Activated CD4-positive, alpha-beta T cell treated with anti-CD3 and anti-CD28 coated beads, Interleukin-2, amount 50 U/mL, for 1 hour (primary cell): ENCODE data around the gene PEAR1.

Experiments used
- DNase-seq: peaks from one replicate; pipeline ENCODE4 v3.0.0-alpha.2; 2020

PEAR1 gene

DNA sequence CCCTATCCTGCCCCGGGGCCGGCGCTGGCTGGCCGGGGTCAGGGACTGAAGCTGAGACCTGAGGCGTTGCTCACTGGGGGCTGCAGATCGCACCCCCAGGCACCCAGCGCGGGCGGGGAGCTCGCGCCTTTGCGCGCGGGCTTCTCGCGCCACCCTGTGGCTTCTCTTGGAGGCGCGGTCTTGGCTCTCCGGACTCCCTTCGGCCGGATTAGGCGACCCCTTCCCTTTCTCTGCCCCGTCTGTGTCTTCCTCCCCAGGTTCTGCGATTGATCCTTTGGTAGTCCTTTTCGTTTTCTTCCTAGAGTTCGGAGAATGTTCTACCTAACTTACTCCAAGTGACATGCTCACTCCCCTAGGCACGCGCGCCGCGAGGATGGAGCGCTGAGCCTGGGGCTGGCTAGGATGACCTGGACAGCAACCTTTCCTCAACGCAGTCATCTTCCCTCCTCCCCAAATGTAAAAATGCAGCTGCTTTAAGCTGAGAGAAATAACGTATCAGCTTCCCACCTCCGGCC lies 33.3 kb upstream of the PEAR1 start:
- DNase-seq, result peak; percentile 51

DNA sequence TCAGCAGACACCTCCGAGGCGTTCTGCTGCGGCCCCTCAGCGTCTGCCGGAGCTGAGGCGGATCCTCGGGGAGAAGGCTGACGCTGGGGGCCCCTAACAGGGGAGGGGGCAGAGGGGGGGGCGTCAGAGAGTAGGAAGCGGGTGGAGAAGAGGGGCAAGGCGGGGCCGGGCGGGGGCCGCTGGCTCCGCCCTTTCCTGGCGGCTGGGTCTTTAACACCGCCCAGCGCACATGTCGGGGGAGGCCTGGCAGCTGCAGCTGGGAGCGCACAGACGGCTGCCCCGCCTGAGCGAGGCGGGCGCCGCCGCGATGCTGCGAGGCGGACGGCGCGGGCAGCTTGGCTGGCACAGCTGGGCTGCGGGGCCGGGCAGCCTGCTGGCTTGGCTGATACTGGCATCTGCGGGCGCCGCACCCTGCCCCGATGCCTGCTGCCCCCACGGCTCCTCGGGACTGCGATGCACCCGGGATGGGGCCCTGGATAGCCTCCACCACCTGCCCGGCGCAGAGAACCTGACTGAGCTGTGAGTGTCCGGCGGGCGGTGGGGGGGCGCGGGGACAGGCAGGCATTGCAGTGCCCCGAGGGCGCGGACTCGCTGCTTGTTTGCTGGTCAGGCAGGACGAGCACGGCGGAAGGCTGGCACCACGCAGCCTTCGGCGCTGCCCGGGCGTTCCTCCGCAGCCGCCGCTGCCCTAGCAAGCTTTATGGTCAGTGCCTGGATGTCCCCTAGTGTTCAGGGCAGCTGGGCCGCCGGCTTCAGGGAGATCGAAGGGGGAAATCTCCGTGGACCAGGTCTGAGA lies 32.7 kb upstream of the PEAR1 start, which contains the start of gene NTRK1:
Gene NTRK1 (plus strand): TSS at position 238 of the 796 bp plus-strand sequence. CDS start 70 bp downstream, at position 308.
- peak; percentile 45 for DNase-seq

DNA sequence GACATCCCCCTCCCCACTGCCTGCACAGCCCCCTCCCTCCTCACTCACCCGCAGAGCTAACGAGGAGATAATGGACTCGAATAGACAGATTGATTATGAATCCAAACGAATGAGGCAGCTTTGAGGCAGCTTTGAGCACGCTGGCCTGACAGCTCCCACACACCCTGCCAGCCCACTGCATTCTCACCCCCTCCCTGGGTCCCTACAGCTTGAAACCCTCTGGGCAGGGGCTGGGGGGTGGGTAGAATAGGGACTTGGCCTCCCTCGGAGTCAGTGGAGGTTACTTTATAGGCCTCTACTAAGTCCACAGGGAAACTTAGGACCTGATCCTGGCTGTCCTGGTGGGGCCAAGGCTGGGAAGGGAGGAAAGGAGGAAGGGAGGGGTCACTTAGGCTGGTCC lies 30.9 kb upstream of the PEAR1 start:
- DNase-seq, result no peak

DNA sequence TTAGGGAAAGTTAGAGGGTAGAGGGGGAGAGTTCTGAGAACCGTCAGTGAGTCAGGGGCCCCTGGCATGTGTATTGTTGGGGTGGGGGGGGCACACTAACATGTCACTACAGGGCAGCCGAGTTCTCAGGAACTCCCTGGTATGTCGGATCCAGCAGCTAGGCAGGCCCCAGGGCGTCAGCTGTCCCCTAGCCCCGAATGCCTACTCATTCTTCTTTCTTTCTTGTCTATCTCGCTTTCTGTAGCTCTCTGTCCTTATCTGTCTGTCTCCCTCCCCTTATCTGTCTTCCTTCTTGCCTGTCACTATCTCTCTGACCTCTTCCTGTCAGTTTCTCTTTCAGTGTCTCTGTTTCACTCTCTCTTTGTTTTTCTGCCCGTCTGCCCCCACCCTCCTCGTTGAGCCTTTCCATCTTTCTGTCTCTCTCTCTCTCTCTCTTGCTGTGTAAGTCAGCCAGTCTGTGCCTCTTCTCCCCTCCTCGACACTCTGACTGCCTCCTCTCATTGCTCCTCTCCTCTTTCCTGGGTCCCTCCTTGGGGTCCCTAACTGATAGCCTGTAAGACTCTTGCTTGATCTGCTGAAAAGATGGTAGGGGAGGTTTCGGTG lies 30.4 kb upstream of the PEAR1 start:
- no peak for DNase-seq

DNA sequence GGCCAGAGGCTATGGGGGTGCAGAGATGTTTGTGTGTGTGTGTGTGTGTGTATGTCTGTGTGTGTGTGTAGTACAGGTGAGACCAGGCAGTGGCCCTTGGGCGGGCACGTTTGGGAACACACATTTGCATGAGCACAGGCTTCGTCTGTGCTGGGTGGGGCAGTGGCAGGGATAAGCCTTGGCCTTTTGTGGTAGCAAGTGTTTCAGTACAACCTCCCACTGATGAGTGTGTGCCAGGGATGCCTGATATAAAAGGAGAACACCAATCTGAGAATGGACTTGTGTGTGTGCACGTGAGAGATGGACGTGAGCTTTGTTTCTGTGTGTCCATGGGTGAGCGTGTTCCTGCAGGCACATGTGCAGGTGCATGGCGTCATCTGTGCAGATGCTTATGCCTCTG lies 29.9 kb upstream of the PEAR1 start:
- DNase-seq, result no peak

DNA sequence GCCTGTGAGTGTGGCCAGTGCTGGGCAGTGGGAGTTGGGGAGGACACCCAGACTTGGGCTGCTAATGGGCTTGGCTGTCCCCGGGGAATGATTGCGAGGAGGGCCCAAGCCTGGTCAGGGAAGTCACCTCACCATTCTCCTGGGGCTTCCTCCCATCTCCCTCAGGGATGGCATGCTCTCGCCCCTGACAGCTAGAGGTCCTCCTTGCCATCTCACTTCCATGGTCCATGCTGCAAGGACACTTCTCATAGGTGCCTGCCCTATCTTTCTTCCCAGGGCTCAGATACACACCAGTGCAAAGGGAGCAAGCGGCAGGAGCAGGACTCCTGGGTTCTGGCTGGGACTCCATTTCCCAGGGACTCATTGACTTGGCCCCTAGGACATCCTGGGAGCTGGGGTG lies 28.7 kb upstream of the PEAR1 start:
- no peak for DNase-seq

DNA sequence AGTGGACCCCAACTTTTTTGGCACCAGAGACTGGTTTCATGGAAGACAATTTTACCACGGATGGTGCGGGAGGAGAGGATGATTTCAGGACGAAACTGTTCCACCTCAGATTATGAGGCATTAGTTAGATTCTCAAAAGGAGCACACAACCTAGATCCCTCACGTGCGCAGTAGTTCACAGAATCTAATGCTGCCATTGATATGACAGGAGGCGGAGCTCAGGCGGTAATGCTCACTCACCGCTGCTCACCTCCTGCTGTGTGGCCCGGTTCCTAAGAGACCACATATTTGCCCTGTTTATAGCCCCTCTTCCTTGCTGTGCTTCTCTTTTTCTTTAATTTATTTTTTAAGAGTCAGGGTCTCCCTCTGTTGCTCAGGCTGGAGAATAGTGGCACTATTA lies 28.3 kb upstream of the PEAR1 start:
- no peak for DNase-seq

DNA sequence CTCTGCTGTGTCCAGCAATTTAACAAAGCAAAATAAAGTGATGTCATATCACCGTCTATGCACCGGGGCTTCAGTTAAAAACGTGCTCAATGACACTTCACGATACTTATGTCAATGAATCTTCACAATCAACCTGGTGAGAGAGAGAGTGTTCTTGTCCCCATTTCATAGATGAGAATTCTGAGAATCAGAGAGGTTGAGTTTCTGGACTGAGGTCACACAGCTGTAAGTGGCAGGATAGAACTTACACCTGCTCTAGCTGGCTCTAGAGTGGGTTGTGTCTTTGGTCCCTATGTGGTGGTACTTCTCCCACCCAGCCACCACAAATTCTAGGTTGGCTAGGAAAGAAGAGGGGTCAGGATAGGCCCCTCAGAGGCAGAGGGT lies 27.7 kb upstream of the PEAR1 start:
- DNase-seq, result no peak

DNA sequence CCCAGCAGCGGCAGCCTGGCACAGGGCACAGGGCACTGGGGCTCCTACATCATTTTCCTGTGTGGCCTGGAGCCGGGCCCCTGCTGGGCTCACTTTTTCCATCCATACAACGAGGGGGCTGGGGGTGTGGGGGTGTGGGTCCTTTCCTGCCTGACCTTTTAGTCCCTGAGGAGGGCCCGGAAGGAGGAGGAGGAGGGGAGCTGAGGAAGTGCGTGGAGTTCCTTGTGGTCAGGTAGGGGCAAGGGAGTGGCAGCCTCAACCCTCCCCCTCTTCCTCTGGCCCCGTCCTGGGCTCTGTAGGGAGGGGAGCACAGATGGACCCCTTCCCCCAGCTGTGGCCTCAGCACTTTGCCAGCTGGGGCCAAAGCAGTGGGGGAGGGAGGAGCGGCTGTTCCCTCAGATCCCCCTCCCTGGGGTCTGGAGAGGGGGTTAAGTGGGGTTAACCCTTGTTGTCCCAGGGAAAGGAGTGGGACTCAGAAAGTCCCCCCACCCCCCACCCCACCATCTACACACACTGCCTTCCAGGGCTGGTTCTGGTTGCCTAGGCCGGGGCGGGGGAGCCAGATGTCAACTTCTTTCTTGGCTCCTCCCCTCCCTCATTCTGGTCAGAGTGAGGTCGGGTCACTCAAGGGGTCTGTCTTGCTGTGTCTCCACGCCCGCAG lies 27.1 kb upstream of the PEAR1 start:
- DNase-seq, result no peak

DNA sequence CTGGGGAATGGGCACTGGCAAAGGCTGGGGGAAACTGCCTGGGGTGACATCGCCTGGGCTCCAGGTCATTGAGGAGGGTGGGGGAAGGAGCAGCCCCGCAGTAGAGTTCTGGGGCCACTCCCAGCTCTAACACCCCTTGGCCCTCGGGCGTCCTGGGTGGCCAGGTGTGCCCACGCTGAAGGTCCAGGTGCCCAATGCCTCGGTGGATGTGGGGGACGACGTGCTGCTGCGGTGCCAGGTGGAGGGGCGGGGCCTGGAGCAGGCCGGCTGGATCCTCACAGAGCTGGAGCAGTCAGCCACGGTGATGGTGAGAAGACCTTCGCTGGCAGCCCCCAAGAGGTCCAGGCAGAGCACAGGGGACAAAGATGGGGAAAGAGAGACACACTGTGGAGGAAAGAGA lies 25.2 kb upstream of the PEAR1 start:
- no peak for DNase-seq

DNA sequence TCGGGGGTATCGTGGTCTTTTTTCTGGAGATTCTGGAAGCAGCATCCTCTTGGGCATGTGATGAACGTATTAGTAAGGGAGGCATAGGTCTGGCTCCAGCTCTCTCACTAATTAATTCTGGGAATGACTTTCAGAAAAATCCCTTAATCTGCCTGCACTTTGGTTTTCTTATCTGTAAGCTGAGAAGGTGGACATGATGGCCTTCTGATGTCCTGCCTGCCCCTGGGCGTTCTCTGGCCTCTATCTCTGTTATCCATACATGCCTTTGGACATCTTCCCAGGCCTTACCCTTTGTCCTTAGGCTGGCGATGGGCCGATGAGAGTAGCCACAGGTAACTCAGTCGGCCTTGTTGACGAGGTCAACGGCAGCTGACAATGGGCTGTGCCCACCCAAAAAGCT lies 24.1 kb upstream of the PEAR1 start:
- no peak for DNase-seq

DNA sequence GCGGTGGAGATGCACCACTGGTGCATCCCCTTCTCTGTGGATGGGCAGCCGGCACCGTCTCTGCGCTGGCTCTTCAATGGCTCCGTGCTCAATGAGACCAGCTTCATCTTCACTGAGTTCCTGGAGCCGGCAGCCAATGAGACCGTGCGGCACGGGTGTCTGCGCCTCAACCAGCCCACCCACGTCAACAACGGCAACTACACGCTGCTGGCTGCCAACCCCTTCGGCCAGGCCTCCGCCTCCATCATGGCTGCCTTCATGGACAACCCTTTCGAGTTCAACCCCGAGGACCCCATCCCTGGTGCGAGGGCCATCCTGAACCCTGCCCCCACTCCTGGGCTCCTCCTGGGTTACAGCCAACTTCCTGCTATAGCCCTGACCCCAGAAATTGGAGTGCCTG lies 19.9 kb upstream of the PEAR1 start:
- no peak for DNase-seq

DNA sequence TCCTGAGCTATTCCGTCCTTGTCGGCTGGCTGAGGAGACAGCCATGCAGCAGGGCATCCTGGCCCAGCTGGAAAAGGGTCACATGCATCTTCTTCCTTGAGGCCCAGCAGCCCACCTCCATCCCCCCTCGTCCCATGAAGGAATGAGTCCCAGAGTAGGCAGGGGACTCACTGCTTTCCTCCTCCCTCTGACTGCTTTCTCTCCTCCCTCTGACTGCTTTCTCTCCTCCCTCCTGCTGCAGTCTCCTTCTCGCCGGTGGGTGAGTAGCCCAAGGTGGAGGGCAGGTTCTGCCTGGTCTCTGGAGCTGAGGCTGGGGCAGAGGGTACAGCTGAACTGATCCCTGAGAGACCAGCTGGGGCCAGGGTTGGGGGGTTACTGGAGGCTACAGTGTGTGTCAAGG lies 19.4 kb upstream of the PEAR1 start:
- DNase-seq, result no peak

DNA sequence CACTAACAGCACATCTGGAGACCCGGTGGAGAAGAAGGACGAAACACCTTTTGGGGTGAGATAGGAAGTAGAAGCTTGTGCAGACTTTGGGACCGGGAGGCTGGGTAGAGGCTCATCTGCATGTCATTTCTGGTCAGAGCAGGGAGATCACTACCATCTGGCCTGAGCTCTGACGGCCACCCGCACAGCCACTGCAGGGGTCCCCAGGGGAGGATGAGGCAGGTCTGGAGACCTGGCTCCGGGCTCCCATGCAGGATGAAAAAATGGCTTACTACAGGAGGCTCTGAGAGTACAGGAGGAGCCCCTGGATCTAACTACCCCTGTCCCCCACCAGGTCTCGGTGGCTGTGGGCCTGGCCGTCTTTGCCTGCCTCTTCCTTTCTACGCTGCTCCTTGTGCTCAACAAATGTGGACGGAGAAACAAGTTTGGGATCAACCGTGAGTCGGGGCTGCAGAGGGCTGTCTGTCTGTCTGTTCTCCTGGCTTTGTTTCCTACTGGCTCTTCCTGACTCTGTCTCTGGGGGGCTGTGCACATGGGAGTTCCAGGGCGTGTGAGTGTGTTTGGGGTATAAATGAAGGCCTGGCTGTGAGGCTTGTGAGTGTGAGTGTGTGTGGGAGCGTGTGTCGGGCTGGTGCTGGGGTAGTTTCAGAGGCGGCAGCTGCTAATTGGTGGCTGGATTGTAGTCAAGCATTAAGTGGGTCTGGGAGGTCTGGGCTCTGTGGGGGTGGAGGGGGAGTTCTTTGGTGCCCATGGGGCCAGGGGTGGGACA lies 18.8 kb upstream of the PEAR1 start:
- DNase-seq, result no peak

DNA sequence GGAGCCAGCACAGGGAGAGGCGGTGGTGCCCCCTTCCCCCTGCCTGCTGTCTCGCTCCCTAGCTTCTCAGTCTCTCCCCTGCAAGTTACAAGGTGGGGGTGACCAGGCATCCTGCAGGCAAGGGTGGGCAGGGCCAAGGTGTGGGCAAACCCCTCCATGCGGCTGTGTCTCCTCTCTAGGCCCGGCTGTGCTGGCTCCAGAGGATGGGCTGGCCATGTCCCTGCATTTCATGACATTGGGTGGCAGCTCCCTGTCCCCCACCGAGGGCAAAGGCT lies 18.2 kb upstream of the PEAR1 start:
- no peak for DNase-seq

DNA sequence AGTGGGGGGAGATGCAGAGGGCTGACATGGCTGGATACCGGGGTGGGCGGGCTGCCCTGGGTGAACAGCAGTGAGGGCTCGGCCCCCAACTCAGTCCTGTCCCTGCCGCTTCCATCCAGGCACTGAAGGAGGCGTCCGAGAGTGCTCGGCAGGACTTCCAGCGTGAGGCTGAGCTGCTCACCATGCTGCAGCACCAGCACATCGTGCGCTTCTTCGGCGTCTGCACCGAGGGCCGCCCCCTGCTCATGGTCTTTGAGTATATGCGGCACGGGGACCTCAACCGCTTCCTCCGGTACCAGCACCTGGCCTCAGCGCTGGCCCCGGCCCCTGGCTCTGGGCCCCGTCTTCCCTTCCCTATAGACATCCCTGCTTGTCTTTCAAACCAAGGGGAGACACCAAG lies 17.2 kb upstream of the PEAR1 start:
- DNase-seq, result no peak

DNA sequence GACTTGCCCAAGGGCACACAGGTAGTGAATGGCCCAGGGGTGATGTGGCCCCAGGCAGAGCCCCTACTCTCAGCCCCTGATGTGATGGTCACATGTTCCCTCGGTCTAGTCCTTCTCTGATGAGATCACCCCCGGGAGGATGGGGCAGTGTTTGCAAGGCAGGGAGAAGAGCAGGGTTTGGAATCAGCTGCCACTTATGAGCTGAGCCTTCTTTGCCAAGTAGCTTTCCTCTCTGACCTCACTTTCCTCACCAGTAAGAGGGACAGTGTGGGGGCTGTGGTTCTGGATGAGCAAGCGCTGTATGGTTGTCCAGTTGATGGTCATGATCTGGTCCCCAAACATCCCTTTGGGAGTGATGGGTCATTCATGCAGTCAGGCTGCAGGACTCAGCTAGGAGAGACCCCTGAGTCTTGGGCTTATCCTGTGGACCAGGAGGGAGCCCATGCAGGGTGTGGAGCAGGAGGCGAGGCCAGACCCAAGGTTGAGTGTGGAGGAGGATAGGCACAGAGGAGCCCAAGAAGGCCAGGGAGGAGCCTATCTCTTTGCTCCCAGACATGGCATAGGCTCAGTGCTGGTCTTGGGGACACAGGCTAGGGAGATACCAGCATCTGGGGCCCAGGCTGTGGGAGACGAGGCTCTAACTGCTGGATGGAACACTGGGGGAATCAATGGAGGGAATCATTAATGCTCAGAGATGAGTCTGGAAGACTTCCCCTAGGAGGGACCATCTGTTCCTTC lies 15.9 kb upstream of the PEAR1 start:
- no peak for DNase-seq

DNA sequence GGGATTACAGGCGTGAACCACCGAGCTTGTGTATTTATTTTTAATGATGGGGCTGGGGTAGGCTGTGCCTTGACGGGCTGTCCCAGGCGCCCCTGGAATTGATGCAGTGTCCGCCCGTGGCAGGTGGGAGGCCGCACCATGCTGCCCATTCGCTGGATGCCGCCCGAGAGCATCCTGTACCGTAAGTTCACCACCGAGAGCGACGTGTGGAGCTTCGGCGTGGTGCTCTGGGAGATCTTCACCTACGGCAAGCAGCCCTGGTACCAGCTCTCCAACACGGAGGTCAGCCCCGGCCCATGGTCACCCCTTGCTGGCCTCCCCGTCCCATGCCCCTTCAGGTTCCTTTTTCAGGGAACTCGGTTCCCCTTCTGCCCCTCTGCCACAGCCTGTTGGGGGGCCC lies 13.6 kb upstream of the PEAR1 start:
- DNase-seq, result no peak

DNA sequence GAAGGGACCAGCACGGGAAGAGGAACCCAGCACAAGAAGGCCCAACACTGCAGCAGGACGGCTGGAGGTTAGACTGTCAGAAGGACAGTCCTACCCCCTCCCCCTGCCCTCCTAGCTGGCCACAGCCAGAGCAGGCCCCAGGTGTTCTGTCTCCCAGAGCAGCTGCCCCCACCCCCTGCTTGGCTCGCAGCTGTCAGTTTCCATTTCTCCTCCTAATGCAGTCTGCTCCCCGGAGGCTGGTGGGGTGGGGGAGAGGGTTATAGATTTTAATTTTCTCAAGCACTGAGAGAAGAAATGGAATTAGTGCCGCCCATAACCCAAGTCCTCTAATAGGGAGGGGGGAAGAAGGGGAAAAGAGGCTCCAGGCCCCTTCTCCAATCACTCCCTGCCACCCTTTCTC lies 13.0 kb upstream of the PEAR1 start:
- no peak for DNase-seq

DNA sequence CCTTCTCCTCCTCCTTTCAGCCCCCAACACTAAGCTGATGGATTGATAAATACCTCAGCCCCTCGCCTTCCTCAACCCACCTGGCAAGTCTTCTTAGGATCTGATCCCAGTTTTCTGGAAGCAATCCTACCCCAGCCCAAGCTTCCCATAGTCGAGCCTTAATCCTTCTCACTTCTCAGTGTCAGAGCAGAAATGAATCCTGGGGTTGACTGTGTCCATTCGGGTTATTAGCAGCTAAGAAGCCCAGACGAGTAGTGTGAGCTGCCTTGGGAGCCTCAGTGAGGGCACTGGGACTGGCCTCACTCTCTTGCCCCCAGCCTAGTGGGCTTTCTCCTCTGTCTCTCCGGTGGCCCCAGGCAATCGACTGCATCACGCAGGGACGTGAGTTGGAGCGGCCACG lies 12.4 kb upstream of the PEAR1 start:
- DNase-seq, result no peak

DNA sequence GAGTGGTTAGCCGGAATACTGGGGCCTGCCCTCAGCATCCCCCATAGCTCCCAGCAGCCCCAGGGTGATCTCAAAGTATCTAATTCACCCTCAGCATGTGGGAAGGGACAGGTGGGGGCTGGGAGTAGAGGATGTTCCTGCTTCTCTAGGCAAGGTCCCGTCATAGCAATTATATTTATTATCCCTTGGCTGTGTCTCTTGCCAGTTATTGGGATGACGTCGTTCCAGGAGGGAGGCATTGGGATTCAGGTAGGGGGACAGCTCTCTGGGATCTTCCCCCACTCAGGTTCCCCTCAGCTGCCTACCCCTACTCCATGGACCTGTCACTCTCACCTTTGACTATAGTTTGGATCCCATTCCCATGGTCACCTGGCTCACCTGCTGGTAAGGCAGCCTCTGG lies 11.9 kb upstream of the PEAR1 start:
- no peak for DNase-seq

DNA sequence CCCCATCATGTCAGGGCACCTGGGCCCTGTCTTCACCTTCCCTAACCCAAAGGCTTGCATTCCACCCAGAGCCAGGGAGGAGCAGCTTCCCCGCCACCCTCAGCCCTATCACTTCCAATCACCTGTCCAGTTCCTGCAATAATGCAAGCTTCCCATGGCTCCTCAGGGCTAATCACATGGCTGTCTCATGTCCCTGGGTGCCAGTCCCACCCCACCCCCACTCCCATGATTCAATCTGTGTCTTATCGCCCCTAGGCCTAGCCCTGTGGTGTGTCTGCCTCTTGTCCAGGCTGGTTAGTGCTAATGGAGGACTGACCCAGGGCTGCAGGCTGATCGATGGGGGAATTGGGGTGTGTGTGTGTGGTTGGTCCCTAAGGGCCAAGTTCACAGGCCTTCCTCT lies 11.0 kb upstream of the PEAR1 start:
- no peak for DNase-seq

DNA sequence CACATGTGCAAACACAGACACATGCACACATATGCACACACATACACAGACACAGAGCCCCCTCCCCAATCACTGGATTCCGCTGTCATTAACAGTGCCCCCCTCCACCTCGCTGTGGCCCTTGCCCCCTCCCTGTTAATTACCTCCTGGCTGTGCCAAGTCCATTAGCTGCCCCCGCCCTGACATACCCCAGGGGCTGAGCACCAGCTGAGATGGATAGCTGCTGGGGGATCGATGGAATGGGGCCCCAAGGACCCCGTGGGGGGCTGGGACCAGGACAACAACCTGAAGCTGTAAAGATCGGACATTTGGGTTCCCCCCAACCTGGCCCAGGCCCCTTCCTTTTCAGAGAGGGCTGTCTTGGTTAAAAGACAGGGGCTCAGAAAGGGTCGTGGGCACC lies 9.6 kb upstream of the PEAR1 start:
- no peak for DNase-seq
